Activated CD4-positive, CD25-positive, alpha-beta regulatory T cell treated with anti-CD3 and anti-CD28 coated beads, Interleukin-2, amount 50 U/mL, for 24 hours (primary cell): ENCODE measurements around the gene ANKRD33.
A peak's percentile ranks its signal among the peaks of the same experiment; 100 is the strongest.

Experiments
- ATAC-seq, 2 donors: fragments of 150-1000 bp; cut with Tn5 transposase; one replicate each; pipeline ENCODE4 v1.10.0; 2021; ENCODE audit warnings: mild to moderate bottlenecking in 1 of 2, moderate library complexity in 1 of 2

ANKRD33 gene

DNA sequence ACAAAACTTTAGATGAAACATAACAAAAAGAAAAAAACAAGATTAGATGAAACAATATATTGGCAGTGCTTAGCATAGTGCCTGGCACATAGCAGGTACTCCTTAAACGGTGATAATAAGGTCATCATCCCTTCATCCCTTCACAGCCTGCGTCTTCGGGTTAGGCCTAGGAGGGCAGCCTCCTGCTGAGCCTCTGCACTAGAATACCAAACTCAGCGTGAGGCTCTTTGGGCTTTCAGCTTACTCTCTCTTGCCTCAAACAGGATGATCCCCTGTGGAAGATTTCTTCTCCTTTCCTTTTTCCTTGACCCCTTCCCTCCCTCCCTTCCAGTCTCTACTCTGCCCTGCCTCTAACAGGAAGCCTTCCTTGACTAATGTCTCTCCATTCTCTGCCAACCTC is 25.0 kb upstream of the ANKRD33 start:
- ATAC-seq, result no peak

DNA sequence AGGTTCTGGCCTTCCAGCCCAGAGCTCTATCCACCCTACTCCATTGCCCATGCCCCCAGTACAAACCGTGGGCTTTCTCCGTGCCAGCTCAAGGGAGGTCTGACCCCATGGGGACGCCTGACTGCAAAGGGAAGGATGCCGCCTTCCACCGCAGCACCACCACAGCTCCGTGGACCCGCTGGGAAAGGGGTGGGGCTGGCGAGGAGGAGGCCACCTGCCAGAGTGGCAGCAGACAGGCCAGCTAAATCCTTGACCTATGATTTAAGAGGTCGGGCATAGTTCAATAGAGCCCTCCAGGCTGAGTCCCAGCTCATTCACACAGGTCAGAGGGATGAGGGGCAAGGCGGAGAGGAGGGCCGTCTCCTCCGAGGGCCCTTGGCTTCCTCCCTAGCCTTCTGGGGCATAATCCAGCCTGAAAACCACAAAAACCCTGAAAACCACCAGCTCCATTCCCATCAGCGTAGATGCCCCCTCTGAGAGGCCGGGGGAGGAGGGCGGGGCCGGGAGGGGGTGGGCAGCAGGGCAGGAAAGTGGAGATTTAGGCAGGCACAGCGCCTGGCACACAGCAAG is 24.5 kb upstream of the ANKRD33 start:
- no peak for ATAC-seq

DNA sequence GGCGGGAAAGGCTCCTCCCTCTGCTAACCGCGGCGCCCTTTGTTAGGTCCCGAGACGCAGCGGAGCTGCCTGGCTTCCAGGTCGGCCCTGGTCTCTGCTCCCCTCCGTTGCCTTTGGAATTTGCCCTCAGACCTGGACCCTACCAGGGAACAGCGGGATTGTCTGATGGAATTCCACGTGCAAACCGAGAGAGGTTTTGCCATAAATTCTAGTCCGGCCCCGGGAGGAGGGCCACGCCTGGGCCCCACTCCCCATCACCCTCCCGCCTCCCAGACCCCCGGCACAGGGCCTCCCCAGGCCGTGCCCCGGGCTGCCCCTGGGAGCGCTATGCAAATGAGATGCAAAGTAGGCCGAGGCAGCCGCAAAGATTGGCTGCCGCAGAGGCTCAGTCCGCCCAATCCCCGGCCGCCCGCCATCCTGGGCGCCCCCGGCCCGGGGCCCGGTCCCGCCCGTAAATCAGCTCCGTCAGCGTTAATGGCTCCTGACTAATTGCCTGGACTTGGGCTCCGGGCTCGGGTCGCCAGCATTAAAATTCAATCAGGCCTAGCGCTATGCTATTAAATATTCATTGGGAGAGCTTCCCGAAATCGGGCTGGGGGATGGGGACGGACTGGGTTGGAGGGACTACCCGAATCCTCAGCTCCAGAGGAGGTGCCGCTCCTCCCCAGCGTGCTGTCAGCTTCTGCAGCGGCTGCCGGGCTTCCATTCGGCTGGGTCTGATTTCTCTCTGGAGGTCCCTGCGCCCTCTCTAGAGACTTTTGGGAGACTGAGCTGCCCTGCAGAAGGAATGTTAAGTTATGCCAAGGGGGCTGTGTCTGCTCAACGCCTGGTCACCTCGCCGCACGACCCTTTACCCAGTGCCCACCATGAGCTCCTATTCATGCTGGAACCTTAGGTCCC is 23.7 kb upstream of the ANKRD33 start:
- ATAC-seq, result peak; percentile 44 to 62

DNA sequence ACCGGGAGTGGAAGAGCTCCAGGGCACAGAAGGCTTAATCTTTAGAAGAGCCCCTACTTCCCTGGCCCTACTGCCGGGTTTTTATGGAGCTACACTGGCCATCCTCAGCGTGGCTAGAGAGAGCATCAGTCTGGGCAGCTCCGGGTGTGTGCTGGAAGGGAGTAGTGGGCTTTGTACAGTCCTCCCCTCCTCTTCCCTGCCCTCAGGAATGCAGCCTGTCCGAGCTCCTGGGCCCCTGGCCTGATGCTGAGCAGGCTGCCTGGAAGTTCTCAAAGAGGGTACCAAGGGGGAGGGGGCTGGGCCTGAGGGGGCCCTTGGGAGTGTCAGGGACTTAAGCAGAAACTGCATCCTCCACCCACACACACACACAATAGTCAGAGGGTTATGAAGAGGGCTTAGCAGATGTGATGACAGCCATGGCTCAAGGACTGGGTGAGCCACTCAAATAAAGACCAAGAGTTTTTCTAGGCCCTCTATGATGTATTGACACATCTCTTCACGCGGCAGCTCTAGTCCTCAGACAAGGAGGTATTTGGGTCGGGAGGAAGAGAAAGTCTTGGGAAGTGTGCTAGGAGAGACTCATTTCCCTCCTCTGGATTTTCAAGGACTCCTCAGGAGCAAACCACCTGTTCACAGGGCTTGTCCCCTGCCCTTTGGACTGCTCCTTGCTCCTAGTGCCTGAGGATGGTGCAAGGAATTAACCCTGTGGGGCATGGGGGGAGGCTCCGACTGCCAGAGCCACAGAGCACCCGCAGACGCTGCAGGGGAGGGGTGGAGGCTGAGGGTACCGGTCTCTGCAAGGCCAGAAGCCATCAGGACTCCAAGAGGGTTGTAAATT is 22.9 kb upstream of the ANKRD33 start:
- ATAC-seq, result no peak

DNA sequence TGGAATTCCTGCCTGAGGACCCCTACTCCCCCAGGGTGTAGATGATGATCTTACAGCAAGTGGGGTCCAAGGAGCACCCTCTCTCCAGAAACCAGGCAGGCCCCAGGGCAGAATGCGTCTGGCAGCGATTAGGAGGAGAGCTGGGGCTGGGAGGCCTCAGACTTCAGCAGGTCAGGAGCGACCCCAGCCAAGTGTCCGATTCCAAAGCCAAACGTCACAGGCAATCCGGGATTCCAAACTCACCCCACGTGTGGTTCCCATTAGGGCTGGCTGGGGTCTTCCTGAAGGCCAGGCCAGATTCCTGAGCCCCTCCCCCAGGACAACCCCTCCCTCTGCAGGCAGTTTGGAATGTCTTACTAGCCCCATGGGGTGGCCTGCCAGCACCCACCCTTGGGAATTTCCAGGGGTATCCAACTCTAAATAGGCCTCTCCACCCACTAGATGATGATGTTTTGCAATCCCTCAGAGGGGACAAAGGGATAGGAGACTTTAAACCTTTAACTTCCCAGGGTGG is 22.1 kb upstream of the ANKRD33 start:
- no peak for ATAC-seq

DNA sequence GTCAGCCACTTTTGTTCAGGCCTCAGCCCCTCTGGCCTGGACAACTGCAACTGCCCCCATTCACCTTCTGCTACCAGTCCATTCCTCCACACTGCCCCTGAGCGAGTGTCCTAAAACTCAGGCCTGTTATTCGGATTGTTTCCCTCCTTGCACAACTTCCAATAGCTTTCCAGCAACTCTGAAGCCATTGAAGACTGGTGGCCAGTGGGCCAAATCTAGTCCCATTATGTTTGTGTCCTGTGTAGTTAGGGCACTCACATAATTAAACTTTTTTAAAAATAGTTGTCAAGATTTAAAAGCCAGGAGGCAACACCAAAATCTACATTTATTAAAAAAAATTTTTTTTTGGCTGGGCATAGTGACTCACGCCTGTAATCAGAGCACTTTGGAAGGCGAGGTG is 21.6 kb upstream of the ANKRD33 start:
- no peak for ATAC-seq

DNA sequence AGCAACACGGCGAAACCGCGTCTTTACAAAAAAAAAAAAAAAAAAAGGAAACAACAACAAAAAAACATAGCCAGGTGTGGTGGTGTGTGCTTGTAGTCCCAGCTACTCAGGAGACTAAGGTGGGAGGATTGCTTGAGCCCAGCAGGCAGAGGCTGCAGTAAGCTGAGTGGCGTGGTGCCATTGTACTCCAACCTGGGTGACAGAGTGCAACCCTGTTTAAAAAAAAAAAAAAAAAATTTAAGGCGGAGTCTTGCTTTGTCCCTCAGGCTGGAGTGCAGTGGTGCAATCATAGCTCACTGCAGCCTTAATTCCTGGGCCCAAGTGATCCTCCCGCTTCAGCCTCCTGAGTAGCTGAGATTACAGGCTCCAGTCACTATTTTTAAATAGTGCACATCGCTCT is 21.1 kb upstream of the ANKRD33 start:
- no peak for ATAC-seq

DNA sequence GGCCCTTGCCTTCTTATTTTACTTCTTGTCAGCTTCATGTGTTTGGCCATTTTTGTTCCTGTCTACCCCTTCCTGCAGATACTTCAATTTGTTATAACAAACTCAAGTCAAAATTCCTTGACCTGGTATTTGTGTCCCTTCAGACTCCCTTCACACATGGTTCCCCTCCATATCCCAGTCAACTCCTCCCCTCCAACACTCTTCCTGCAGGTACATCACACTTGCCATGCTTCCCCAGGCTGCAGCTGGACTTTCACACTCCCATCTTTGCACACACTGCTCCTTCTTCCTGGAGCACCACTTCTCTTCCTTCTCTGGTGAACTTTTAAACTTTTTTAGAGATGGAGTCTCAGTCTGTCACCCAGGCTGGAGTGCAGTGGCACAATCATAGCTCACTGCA is 20.5 kb upstream of the ANKRD33 start:
- ATAC-seq, result no peak

DNA sequence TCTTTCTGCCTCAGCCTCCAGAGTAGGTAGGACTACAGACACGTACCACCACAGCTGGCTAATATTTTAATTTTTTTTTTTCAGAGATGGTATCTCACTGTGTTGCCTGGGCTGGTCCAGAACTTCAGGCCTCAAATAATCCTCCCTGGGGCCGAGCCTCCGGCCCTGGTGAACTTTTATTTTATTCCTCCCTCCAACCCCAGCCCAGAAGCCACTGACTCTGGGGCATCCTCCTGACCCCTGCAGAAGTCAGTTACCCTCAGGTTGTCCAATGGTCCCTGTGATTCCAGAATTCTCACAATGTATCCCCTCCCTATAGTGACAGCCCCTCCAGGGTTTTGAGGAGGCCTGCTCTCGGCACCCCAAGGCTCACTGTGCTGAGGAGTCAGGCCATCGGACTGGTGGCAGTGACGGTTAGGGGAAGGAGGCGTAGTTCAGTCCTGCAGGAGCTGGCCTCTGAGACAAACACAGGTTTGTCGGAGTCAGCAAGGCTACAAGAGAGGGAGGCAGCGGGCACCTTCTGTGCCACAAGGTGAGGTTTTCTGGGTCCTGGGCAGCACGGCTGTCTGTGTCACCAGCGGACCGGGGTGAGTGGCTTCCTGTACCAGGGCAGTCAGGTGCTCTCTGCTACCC is 20.0 kb upstream of the ANKRD33 start:
- no peak for ATAC-seq

DNA sequence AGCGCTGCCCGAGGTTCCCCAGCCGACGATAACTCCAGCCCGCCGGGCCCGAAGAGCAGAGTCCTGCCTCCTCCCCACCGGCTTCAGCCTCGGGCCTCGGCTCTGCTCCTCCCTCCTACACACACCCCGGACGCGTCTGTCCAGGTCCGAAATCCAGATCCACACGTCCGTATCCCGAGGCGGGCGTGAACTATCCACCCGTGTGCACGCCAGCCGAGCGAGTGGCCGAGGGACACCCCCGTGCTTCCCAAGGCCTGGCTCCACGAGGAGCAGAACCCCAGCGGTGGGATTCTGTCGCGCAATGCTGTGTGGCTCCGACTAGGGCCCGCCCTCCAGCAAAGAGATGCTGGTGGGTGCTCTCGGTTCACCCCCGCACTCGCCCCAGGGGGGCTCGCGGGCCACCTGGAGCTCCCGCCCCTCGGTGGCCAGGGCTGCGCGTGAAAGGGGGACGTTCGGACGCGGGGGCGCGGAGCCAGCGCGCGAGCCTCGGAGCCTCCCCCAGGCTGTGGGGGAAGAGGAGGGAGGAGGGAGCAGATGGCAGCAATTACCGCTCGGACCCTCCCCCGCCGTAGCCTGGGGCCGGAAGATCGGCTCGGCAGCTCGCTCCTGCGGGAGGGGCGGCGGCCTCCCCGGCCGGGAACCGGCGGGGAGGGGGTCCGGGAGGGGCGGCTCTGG is 18.9 kb upstream of the ANKRD33 start:
- peak in 1 of 2 donors; percentile 29 for ATAC-seq

DNA sequence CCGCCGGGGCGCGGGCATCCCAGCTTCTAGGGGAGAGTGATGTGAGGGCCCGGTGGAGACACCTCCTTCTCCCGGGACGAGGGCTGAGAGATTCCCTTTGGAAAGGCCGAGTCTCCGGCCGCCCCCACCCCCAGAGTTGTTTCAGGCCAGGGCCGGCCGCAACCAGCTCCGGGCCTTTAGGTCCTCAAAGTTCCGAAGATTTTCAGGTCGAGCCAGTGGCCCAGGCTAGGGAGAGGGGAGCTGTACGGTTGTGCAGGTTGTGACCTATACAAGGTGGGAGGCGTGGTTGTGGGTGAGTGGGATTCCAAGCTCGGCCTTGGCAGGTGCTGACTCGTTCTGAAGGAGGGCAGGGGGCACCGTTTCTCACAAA is 18.4 kb upstream of the ANKRD33 start:
- ATAC-seq, result no peak

DNA sequence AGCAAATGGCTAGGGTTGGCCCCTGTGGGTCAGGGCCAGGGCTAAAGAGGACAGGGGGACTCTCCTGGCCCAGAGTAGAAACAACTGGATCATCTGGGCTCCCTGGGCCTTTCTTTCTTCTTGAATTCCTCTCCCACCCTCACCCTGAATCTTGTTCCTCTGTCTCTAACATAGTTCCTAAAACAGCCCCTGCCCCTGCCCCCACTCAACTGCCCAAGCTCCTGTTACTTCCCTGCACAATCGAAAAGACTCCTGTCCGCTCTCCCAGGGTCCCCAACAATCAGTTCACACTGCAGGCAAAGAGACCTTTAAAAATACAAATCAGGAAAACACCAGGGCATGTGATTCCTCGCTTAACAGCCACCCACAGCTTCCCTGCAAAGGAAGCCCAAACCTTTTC is 18.0 kb upstream of the ANKRD33 start:
- no peak for ATAC-seq

DNA sequence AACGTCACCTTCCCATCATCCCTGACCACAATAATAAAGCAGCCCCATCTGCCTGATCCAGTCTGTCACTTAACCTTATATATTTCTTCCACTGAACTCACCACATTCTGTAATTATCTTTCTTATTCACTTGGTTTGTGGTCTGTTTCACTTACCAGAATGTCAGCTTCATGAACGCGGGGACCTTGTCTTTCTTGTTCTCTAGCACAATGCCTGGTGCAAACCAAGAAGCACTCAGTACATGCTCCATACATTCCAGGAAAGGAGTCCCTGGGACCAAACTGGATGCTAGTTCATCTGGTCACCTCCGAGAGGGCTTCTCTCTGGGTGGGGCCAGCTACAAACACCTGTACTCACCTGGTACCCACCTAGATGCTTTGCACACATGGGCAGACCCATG is 17.4 kb upstream of the ANKRD33 start:
- ATAC-seq, result no peak

DNA sequence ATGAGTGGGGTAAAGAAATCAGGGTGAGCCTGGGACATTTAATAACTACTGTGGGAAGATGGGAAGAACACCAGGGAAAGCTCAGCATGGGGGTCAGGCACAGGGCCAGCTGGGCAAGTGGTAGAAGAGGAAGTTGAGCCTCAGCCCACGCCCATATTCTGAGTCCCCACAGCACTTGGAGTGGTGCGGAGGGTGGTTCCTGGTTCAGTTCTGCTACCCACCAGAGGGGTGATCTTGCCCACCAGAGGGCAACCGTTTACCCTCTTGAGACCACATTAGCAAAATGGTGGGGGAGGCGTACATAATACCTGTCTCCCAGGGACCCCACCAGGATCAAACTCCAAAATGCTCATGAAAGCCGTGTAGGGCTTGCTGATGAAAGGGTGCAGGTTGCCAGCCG is 16.8 kb upstream of the ANKRD33 start:
- no peak for ATAC-seq

DNA sequence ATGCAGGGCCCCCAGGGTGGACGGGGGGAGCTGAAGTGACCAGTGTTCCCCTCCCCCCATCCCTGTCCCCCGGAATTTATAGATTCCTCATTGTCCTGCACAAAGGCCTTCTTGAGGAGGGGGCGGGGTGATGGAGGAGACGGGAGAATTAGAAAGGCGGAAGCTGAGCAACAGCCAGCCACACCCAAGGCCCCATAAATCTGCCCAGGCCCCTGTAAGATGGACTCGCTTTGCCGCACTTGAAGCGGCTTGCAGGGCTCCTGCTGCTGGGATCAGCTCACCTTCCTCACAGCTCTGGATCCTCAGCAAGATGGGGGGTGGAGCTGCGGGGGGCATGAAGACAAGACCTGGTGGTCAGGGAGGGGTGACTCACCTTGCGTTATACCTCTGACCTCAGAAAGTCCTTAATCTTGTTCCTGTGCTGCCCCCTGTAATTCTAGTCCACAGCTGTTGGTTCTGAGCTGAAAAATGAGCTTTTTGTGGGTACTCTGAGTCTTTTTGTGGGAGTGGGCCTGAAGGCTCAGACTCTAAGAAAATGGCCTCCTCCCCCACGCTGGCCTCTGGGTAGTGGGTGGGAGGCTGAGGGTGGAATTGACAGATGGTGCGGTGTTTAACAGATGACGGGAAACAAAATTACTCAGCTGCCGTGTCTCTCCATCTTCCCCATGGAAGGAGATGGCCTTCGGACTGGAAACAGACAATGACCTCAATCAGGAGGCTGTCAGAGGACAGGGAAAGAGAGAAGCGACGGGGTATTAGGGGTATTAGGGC is 15.8 kb upstream of the ANKRD33 start:
- no peak for ATAC-seq

DNA sequence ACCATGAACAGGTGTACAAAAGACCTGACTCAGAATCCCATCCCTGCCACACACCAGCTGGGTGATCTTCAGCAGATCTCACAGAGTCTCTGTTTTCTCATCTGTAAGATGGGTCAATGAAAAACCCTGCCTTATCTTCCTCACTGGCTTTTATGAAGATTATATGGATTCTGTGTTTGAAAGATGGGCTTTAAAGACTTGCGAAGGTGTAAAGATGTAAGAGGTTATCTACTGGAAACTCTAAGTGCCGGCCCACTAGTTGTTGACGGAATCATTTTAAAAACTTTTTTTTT is 15.3 kb upstream of the ANKRD33 start:
- no peak for ATAC-seq

DNA sequence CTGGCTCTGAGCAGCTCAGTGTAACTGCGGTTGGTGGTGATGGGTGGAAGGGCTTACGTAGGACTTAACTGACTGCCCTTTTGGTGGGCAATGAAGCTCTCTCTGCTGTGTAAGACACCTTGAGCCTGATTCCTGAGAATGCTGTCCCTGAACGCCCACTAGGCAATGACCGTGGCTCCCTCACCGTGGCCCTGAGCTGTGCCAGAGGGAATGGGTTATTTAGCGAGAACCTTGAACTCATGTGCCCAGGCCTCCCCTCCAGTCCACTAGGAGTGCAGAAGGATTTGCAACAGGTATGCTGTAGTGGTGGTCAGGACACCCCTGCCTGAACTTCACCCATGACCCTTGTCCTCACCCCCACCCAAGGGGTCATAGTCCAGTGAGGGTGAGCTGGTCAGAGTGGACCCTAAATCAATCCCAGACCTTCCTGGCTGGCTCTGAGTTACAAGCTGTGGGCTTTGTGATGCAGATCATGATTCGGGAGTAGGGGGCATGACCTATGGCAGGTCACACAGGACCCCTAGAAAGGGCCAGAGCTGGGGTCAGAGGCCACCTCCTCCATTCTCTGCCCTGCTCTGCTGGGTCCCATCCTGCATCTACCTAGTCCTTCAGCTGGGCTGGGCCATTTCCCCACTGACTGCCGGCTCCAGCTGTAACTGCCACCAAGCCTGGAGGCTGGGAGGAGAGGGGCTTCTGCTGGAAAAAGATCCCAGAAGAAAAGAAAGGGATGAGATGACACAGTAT is 14.5 kb upstream of the ANKRD33 start:
- ATAC-seq, result no peak

DNA sequence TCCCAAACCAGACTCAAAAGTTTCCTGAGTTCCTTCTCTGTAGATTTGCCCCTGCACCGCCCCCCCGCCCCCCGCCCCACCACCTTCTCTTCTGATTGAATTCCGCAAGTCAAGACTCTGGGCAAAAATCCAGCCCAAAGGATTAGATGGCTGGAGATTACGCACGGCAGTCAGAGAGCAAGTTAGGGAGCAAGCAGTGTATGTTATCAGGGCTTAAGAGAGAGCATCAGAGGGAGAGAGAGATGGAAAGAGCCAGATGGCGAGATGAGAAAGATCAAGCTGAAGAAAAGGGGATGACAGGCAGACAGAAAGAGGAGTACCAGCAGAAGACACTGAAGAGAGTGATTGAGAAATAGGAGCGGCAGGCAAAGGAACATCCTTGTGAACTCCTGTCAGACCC is 13.9 kb upstream of the ANKRD33 start:
- ATAC-seq, result no peak

DNA sequence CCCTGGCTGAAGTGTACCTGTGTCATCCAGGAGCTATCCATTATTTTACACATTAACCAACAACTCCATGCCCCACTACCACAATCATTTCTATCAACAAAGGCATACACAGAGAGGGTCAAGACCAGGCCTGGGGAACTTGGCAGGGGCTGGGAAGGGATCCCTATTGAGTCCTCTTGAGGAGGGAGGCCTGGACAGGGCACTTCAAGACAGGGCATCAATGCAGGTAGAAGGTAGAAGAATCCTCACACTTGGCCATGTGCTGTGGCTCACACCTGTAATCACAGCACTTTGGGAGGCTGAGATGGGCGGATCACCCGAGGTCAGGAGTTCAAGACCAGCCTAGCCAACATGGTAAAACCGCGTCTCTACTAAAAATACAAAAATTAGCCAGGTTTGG is 13.4 kb upstream of the ANKRD33 start:
- ATAC-seq, result no peak

DNA sequence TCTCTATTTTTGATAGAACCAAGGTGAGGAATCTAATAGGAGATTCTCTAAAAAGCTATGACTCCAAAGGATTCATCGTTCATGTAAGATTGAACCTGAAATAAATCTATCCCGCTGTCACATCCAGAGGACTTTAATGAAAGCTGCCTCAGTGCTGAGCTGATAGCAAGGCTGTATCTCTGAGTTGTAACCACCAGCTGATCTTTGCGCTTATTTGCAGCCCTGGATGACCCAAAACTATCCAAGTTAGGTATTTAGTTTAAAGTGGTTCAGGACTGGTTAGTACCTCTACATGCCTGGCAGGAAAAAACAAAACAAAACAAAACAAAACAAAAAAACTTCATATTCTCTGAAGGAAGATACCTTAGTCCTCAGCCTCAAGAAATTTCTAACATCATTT is 8.8 kb upstream of the ANKRD33 start:
- ATAC-seq, result no peak

DNA sequence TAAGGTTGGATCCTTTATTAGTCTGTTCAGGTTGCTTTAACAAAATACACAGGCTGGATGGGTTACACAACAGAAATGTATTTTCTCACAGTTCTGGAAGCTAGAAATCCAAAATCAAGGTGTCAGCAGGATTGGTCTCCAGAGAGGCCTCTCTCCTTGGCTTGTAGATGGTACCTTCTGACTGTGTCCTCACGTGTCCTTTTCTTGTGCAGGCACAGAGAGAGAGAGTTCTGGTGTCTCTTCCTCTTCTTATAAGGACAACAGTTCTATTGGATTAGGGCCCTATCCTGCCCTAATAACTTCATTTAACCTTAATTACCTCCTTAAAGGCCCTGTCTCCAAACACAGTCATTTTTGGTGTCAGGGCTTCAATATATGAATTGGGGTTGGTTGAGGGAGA is 4.6 kb upstream of the ANKRD33 start:
- no peak for ATAC-seq
